HepG2 (cell line): Measurements from ENCODE around the gene ZSCAN1. TPM values are rescaled to one million over a fixed set of nuclear protein-coding genes. Genes with fewer than 3 reads are reported as not detected.

Experiments used
- CREB3 ChIP-seq: sonication (generic); formaldehyde crosslinking; IDR thresholded peaks from 2 replicates; pipeline ENCODE4 v1.5.0; 2020; ENCODE audit warnings: missing genetic modification reagents
- HDAC1 ChIP-seq: sonication (generic); formaldehyde crosslinking; IDR thresholded peaks from 2 replicates; pipeline ENCODE4 v1.5.1; 2020; ENCODE audit warnings: mild to moderate bottlenecking, missing genetic modification reagents
- MBD4 ChIP-seq: IDR thresholded peaks from 2 replicates; pipeline ENCODE4 v1.6.1; 2012; ENCODE audit warnings: low read length, inconsistent platforms, borderline replicate concordance
- SIX1 ChIP-seq: sonication (generic); formaldehyde crosslinking; IDR thresholded peaks from 2 replicates; pipeline ENCODE4 v1.4.0; 2020; ENCODE audit warnings: missing genetic modification reagents, borderline replicate concordance
- SNAI1 ChIP-seq: sonication (generic); formaldehyde crosslinking; IDR thresholded peaks from 2 replicates; pipeline ENCODE4 v1.5.0; 2020; ENCODE audit warnings: mild to moderate bottlenecking, missing genetic modification reagents, borderline replicate concordance
- TAF1 ChIP-seq: sonication (generic); formaldehyde crosslinking; IDR thresholded peaks from 2 replicates; pipeline ENCODE4 v1.4.0; 2020; ENCODE audit warnings: missing genetic modification reagents
- TEF ChIP-seq: sonication (generic); formaldehyde crosslinking; IDR thresholded peaks from 2 replicates; pipeline ENCODE4 v1.5.0; 2020; ENCODE audit warnings: missing genetic modification reagents
- TFAP4 ChIP-seq: sonication (generic); IDR thresholded peaks from 2 replicates; pipeline ENCODE4 v1.6.1; 2016; ENCODE audit warnings: low read depth, borderline replicate concordance
- ZNF362 ChIP-seq: sonication (generic); formaldehyde crosslinking; IDR thresholded peaks from 2 replicates; pipeline ENCODE4 v1.4.0; 2020; ENCODE audit warnings: missing genetic modification reagents, mild to moderate bottlenecking, borderline replicate concordance
- ZNF432 ChIP-seq: sonication (generic); formaldehyde crosslinking; IDR thresholded peaks from 2 replicates; pipeline ENCODE4 v1.5.0; 2020; ENCODE audit warnings: missing genetic modification reagents, mild to moderate bottlenecking, borderline replicate concordance
- ZNF670 ChIP-seq: sonication (generic); formaldehyde crosslinking; IDR thresholded peaks from 2 replicates; pipeline ENCODE4 v1.8.0; 2022; ENCODE audit warnings: mild to moderate bottlenecking, missing genetic modification reagents, borderline replicate concordance
- ZNF674 ChIP-seq: sonication (generic); formaldehyde crosslinking; IDR thresholded peaks from 2 replicates; pipeline ENCODE4 v1.5.0; 2020; ENCODE audit warnings: low read depth, mild to moderate bottlenecking, missing genetic modification reagents
- ZNF740 ChIP-seq: sonication (generic); formaldehyde crosslinking; IDR thresholded peaks from 2 replicates; pipeline ENCODE4 v1.4.0; 2020; ENCODE audit warnings: missing genetic modification reagents
- ZSCAN12 ChIP-seq: sonication (generic); formaldehyde crosslinking; IDR thresholded peaks from 2 replicates; pipeline ENCODE4 v1.9.0; 2021; ENCODE audit warnings: mild to moderate bottlenecking, missing genetic modification reagents
- polyA plus RNA-seq, 8 experiments: library from polyadenylated mRNA; depleted of rRNA in 3 of 8; stranded (reverse) in 7 of 8; unstranded in 1 of 8; fragments of >200 nt; fragmentation: Illumina TruSeq in 4 of 8; extraction: Trizol in 4 of 8; gene quantifications; 2 replicates each; pipeline versions ENCODE4 v1.2.1 to v1.2.3, GENCODE V29; 2011 to 2016; ENCODE audit warnings: low read depth in 4 of 8, missing spikeins in 1 of 8, mixed read lengths in 1 of 8; ENCODE audit not compliant: insufficient read depth in 1 of 8
- total RNA-seq, 5 experiments: library from RNA; depleted of rRNA; stranded (reverse); fragments of >200 nt; fragmentation: Illumina TruSeq; extraction: Trizol; gene quantifications; 2 replicates each; pipeline ENCODE4 v1.2.3, GENCODE V29; 2016; ENCODE audit warnings: low read depth in 1 of 5
- TF ChIP-seq, protein P1 (sequence below): sonication (generic); formaldehyde crosslinking; IDR thresholded peaks from 2 replicates; pipeline ENCODE4 v1.4.0; 2020; ENCODE audit warnings: missing genetic modification reagents
- TF ChIP-seq, protein P2 (sequence below): sonication (generic); formaldehyde crosslinking; IDR thresholded peaks from 2 replicates; pipeline ENCODE4 v1.4.0; 2020; ENCODE audit warnings: missing genetic modification reagents
- TF ChIP-seq, protein P3 (sequence below): sonication (generic); formaldehyde crosslinking; IDR thresholded peaks from 2 replicates; pipeline ENCODE4 v1.4.0; 2020; ENCODE audit warnings: missing genetic modification reagents, borderline replicate concordance

The ZSCAN1 gene
- total and polyA plus RNA-seq, 2 of the 13 experiments (the other 11 are each of a cell fraction or from before 2014, with no cell fraction given): not detected

GRCh38 chr19:58002384-58003173 is 31.2 kb upstream of the ZSCAN1 start, which contains the start of gene ZNF606 (continued):
- TF ChIP-seq TFAP4: peak; percentile 32; the same call in 1 of the 2 replicates
- 0 out of 2 replicates have a peak, but pooled peaks have one; percentile 5 for TF ChIP-seq SIX1 (CRISPR knock-in tag)
- TF ChIP-seq, protein P1, sequence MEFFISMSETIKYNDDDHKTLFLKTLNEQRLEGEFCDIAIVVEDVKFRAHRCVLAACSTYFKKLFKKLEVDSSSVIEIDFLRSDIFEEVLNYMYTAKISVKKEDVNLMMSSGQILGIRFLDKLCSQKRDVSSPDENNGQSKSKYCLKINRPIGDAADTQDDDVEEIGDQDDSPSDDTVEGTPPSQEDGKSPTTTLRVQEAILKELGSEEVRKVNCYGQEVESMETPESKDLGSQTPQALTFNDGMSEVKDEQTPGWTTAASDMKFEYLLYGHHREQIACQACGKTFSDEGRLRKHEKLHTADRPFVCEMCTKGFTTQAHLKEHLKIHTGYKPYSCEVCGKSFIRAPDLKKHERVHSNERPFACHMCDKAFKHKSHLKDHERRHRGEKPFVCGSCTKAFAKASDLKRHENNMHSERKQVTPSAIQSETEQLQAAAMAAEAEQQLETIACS: no peak; the same call in 1 of the 2 replicates
- TF ChIP-seq TEF: no peak
- TF ChIP-seq, protein P2, sequence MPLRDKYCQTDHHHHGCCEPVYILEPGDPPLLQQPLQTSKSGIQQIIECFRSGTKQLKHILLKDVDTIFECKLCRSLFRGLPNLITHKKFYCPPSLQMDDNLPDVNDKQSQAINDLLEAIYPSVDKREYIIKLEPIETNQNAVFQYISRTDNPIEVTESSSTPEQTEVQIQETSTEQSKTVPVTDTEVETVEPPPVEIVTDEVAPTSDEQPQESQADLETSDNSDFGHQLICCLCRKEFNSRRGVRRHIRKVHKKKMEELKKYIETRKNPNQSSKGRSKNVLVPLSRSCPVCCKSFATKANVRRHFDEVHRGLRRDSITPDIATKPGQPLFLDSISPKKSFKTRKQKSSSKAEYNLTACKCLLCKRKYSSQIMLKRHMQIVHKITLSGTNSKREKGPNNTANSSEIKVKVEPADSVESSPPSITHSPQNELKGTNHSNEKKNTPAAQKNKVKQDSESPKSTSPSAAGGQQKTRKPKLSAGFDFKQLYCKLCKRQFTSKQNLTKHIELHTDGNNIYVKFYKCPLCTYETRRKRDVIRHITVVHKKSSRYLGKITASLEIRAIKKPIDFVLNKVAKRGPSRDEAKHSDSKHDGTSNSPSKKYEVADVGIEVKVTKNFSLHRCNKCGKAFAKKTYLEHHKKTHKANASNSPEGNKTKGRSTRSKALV (CRISPR knock-in tag): no peak; the same call in none of the 2 replicates
- peak; percentile 19; the same call in 1 of the 2 replicates for TF ChIP-seq SNAI1 (CRISPR knock-in tag)
- TF ChIP-seq MBD4: no peak
- TF ChIP-seq ZSCAN12 (CRISPR knock-in tag): peak; percentile 48; the same call in 1 of the 2 replicates
- TF ChIP-seq HDAC1 (CRISPR knock-in tag): peak; percentile 86
- peak; percentile 89; the same call in 1 of the 2 replicates for TF ChIP-seq ZNF674 (CRISPR knock-in tag)
- TF ChIP-seq, protein P3, sequence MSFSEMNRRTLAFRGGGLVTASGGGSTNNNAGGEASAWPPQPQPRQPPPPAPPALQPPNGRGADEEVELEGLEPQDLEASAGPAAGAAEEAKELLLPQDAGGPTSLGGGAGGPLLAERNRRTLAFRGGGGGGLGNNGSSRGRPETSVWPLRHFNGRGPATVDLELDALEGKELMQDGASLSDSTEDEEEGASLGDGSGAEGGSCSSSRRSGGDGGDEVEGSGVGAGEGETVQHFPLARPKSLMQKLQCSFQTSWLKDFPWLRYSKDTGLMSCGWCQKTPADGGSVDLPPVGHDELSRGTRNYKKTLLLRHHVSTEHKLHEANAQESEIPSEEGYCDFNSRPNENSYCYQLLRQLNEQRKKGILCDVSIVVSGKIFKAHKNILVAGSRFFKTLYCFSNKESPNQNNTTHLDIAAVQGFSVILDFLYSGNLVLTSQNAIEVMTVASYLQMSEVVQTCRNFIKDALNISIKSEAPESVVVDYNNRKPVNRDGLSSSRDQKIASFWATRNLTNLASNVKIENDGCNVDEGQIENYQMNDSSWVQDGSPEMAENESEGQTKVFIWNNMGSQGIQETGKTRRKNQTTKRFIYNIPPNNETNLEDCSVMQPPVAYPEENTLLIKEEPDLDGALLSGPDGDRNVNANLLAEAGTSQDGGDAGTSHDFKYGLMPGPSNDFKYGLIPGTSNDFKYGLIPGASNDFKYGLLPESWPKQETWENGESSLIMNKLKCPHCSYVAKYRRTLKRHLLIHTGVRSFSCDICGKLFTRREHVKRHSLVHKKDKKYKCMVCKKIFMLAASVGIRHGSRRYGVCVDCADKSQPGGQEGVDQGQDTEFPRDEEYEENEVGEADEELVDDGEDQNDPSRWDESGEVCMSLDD (CRISPR knock-in tag): no peak
- TF ChIP-seq ZNF670 (CRISPR knock-in tag): peak; percentile 85
- peak; percentile 77 for TF ChIP-seq TAF1 (CRISPR knock-in tag)
- no peak for TF ChIP-seq ZNF432 (CRISPR knock-in tag)
- peak; percentile 59; the same call in 1 of the 2 replicates for TF ChIP-seq ZNF740 (CRISPR knock-in tag)
- no peak for TF ChIP-seq ZNF362
- TF ChIP-seq CREB3 (CRISPR knock-in tag): no peak; the same call in 1 of the 2 replicates
